ENCODE results near the gene PLCB1. TPM values are rescaled to one million over a fixed set of nuclear protein-coding genes. Genes with fewer than 3 reads are reported as not detected.

The PLCB1 gene
- total RNA-seq, 1 experiment from 2014 or later: 11.3 TPM

DNA sequence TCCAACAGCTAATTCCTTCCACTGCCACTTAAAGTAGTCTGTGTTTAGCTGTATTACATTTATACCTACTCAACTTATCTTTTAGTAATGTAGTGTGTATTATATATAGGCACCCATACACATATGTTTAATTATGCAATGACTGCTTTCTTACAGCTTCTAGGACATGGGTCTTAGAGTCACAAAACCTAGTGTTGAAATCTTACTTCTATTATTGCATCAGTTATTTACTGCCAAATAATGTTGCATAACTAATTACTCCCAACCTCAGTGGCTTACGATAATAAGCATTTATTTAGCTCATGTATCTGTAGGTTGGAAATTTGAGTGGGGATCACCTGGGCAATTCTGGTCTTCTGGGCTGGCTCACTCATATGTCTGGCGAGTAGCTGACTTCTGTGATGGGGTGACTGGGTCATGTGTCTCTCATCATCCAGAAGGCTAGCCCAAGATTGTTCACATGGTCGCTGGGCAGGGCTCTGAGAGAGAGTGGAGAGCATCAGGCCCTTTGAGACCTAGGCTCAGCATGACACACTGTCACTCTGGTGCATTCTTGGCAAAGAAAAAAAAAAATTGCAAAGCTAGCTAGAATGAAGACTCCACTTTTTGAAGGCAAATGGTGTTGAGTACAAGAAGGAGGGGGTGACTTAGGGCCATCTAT is 187.0 kb downstream of the PLCB1 start:
- Mint-ChIP-seq H3K36me3 (no peaks in the 10 kb centered on the region), H3K4me3 (no peak overlapping the region), H3K4me1 (peaks cover 15% of the 10 kb centered on the region), H3K27me3 (ENCODE audit: low read depth) (no peaks in the 10 kb centered on the region), H3K9me3 (no peaks in the 10 kb centered on the region), H3K27ac (no peak overlapping the region)
- ChIA-PET CTCF (no interaction called here), POLR2A (no interaction called here)
- 0 out of 2 replicates have a peak, but pooled peaks have one; percentile 37 for TF ChIP-seq GABPB1 (CRISPR knock-in tag; IDR thresholded peaks at IDR 0.05)
- no peak for TF ChIP-seq OVOL2 (CRISPR knock-in tag; IDR thresholded peaks at IDR 0.05; ENCODE audit: borderline replicate concordance)
- ATAC-seq (no peak), DNase-seq (ENCODE audit: low spot score) (no peak)

DNA sequence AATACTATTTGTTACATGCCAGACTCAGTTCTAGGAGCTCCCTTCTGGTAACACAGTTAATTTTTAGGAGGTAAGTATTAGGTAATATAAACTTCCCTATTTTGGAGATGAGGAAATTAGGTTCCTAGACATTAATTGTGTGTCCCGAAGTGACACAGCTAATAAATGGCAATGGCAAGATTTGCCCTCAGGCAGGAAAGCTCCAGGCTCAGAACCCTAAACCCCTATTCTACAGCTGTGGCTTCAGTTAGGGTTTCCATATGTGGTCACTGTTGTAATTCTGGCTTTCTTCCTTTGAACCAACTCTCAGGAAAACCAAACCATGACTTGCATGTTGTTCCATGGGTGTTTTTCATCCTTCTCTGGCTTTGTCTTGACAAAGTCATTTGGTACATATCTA is 188.2 kb downstream of the PLCB1 start:
- no peak for DNase-seq (ENCODE audit: low spot score)
- TF ChIP-seq, protein P1, sequence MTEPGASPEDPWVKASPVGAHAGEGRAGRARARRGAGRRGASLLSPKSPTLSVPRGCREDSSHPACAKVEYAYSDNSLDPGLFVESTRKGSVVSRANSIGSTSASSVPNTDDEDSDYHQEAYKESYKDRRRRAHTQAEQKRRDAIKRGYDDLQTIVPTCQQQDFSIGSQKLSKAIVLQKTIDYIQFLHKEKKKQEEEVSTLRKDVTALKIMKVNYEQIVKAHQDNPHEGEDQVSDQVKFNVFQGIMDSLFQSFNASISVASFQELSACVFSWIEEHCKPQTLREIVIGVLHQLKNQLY (CRISPR knock-in tag; IDR thresholded peaks at IDR 0.05): no peak
- TF ChIP-seq CREM (CRISPR knock-in tag; IDR thresholded peaks at IDR 0.05) (no peak), ERG (CRISPR knock-in tag; IDR thresholded peaks at IDR 0.05) (no peak), ZBTB21 (CRISPR knock-in tag; IDR thresholded peaks at IDR 0.05; ENCODE audit: borderline replicate concordance) (no peak), NR2C2 (CRISPR knock-in tag; IDR thresholded peaks at IDR 0.05) (no peak), HMGA2 (CRISPR knock-in tag; IDR thresholded peaks at IDR 0.05) (no peak), JAZF1 (CRISPR knock-in tag; IDR thresholded peaks at IDR 0.05) (no peak)
- TF ChIP-seq, protein P2, sequence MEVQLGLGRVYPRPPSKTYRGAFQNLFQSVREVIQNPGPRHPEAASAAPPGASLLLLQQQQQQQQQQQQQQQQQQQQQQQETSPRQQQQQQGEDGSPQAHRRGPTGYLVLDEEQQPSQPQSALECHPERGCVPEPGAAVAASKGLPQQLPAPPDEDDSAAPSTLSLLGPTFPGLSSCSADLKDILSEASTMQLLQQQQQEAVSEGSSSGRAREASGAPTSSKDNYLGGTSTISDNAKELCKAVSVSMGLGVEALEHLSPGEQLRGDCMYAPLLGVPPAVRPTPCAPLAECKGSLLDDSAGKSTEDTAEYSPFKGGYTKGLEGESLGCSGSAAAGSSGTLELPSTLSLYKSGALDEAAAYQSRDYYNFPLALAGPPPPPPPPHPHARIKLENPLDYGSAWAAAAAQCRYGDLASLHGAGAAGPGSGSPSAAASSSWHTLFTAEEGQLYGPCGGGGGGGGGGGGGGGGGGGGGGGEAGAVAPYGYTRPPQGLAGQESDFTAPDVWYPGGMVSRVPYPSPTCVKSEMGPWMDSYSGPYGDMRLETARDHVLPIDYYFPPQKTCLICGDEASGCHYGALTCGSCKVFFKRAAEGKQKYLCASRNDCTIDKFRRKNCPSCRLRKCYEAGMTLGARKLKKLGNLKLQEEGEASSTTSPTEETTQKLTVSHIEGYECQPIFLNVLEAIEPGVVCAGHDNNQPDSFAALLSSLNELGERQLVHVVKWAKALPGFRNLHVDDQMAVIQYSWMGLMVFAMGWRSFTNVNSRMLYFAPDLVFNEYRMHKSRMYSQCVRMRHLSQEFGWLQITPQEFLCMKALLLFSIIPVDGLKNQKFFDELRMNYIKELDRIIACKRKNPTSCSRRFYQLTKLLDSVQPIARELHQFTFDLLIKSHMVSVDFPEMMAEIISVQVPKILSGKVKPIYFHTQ (CRISPR knock-in tag; IDR thresholded peaks at IDR 0.05): no peak
- Mint-ChIP-seq H3K27me3 (ENCODE audit: low read depth) (no peaks in the 10 kb centered on the region), H3K36me3 (no peaks in the 10 kb centered on the region), H3K4me1 (peaks cover 21% of the 10 kb centered on the region), H3K4me3 (no peak overlapping the region), H3K9me3 (no peaks in the 10 kb centered on the region), H3K27ac (no peak overlapping the region)
- POLR2A ChIA-PET: no interaction called here
- ATAC-seq: no peak
- CTCF ChIA-PET: no interaction called here

GRCh38 chr20:8321001-8321400 is 188.9 kb downstream of the PLCB1 start:
- no peaks in the 10 kb centered on the region for H3K9me3 Mint-ChIP-seq
- no peak overlapping the region for H3K27ac Mint-ChIP-seq
- ATAC-seq (no peak), DNase-seq (ENCODE audit: low spot score) (no peak)
- H3K4me1 Mint-ChIP-seq: peaks cover 26% of the 10 kb centered on the region
- H3K4me3 Mint-ChIP-seq: no peak overlapping the region
- H3K36me3 Mint-ChIP-seq: no peaks in the 10 kb centered on the region
- ChIA-PET CTCF (no interaction called here), POLR2A (no interaction called here)
- no peaks in the 10 kb centered on the region for H3K27me3 Mint-ChIP-seq (ENCODE audit: low read depth)
- TF ChIP-seq IRF2 (CRISPR knock-in tag; IDR thresholded peaks at IDR 0.05; ENCODE audit: borderline replicate concordance, low read depth): no peak
- TF ChIP-seq, protein P3, sequence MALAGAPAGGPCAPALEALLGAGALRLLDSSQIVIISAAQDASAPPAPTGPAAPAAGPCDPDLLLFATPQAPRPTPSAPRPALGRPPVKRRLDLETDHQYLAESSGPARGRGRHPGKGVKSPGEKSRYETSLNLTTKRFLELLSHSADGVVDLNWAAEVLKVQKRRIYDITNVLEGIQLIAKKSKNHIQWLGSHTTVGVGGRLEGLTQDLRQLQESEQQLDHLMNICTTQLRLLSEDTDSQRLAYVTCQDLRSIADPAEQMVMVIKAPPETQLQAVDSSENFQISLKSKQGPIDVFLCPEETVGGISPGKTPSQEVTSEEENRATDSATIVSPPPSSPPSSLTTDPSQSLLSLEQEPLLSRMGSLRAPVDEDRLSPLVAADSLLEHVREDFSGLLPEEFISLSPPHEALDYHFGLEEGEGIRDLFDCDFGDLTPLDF (CRISPR knock-in tag; IDR thresholded peaks at IDR 0.05): no peak
- TF ChIP-seq ELF4 (CRISPR knock-in tag; IDR thresholded peaks at IDR 0.05; ENCODE audit: low read depth): no peak
- TF ChIP-seq TP53 (CRISPR knock-in tag; IDR thresholded peaks at IDR 0.05): no peak
- TF ChIP-seq GABPB1 (CRISPR knock-in tag; IDR thresholded peaks at IDR 0.05): no peak
- TF ChIP-seq MYBL2 (CRISPR knock-in tag; IDR thresholded peaks at IDR 0.05): no peak
- TF ChIP-seq, protein P4, sequence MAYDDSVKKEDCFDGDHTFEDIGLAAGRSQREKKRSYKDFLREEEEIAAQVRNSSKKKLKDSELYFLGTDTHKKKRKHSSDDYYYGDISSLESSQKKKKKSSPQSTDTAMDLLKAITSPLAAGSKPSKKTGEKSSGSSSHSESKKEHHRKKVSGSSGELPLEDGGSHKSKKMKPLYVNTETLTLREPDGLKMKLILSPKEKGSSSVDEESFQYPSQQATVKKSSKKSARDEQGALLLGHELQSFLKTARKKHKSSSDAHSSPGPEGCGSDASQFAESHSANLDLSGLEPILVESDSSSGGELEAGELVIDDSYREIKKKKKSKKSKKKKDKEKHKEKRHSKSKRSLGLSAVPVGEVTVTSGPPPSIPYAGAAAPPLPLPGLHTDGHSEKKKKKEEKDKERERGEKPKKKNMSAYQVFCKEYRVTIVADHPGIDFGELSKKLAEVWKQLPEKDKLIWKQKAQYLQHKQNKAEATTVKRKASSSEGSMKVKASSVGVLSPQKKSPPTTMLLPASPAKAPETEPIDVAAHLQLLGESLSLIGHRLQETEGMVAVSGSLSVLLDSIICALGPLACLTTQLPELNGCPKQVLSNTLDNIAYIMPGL (CRISPR knock-in tag; IDR thresholded peaks at IDR 0.05): no peak
- no peak for TF ChIP-seq ZNF423 (CRISPR knock-in tag; IDR thresholded peaks at IDR 0.05)
- TF ChIP-seq, protein P5, sequence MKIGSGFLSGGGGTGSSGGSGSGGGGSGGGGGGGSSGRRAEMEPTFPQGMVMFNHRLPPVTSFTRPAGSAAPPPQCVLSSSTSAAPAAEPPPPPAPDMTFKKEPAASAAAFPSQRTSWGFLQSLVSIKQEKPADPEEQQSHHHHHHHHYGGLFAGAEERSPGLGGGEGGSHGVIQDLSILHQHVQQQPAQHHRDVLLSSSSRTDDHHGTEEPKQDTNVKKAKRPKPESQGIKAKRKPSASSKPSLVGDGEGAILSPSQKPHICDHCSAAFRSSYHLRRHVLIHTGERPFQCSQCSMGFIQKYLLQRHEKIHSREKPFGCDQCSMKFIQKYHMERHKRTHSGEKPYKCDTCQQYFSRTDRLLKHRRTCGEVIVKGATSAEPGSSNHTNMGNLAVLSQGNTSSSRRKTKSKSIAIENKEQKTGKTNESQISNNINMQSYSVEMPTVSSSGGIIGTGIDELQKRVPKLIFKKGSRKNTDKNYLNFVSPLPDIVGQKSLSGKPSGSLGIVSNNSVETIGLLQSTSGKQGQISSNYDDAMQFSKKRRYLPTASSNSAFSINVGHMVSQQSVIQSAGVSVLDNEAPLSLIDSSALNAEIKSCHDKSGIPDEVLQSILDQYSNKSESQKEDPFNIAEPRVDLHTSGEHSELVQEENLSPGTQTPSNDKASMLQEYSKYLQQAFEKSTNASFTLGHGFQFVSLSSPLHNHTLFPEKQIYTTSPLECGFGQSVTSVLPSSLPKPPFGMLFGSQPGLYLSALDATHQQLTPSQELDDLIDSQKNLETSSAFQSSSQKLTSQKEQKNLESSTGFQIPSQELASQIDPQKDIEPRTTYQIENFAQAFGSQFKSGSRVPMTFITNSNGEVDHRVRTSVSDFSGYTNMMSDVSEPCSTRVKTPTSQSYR (CRISPR knock-in tag; IDR thresholded peaks at IDR 0.05): no peak
- no peak for TF ChIP-seq ZNF416 (CRISPR knock-in tag; IDR thresholded peaks at IDR 0.05)

Measured in WTC11 (cell line).